Karpas-422 (cell line): Measurements from ENCODE around the gene NECTIN1. TPM values are rescaled to one million over a fixed set of nuclear protein-coding genes. Genes with fewer than 3 reads are reported as not detected.

Experiments used
- DNase-seq: peaks from one replicate; pipeline ENCODE4 v3.0.0-alpha.2; 2015
- H2AFZ ChIP-seq: fragments of 200-600 bp; sonication (generic); 2 replicates; pipeline ENCODE4 v1.6.1; 2014; ENCODE audit warnings: antibody characterized with exemption, low read length, mixed read lengths
- H3K27ac ChIP-seq: fragments of 200-600 bp; sonication (generic); 2 replicates; pipeline ENCODE4 v1.5.1; 2014; ENCODE audit warnings: mild to moderate bottlenecking, low read length, moderate library complexity
- H3K27me3 ChIP-seq: fragments of 200-600 bp; sonication (generic); 2 replicates; pipeline ENCODE4 v1.6.1; 2014; ENCODE audit warnings: low read length, mixed read lengths
- H3K36me3 ChIP-seq: fragments of 200-600 bp; sonication (generic); 2 replicates; pipeline ENCODE4 v1.6.1; 2014; ENCODE audit warnings: low read length, mixed read lengths; ENCODE audit not compliant: insufficient read depth
- H3K4me1 ChIP-seq: fragments of 200-600 bp; sonication (generic); 2 replicates; pipeline ENCODE4 v1.6.1; 2014; ENCODE audit warnings: mild to moderate bottlenecking, low read length, mixed read lengths
- H3K4me2 ChIP-seq: fragments of 200-600 bp; sonication (generic); 2 replicates; pipeline ENCODE4 v1.6.1; 2014; ENCODE audit warnings: low read length, low read depth, mild to moderate bottlenecking; ENCODE audit not compliant: poor library complexity, severe bottlenecking
- H3K4me3 ChIP-seq: fragments of 200-600 bp; sonication (generic); 2 replicates; pipeline ENCODE4 v1.5.1; 2014; ENCODE audit warnings: mild to moderate bottlenecking, antibody characterized with exemption, low read length, mixed read lengths
- H3K79me2 ChIP-seq: fragments of 200-600 bp; sonication (generic); 2 replicates; pipeline ENCODE4 v1.6.1; 2014; ENCODE audit warnings: mild to moderate bottlenecking, low read length, mixed read lengths
- H3K9ac ChIP-seq: fragments of 200-600 bp; sonication (generic); 2 replicates; pipeline ENCODE4 v1.6.0; 2014; ENCODE audit warnings: low read length
- H3K9me2 ChIP-seq: fragments of 200-600 bp; sonication (generic), shearing (Covaris generic); replicated peaks from 2 replicates; pipeline ENCODE4 v1.6.0; 2014; ENCODE audit warnings: mild to moderate bottlenecking, low read length, moderate library complexity; ENCODE audit not compliant: insufficient read depth
- H3K9me3 ChIP-seq: fragments of 300-700, 200-600 bp; sonication (generic); 2 replicates; pipeline ENCODE4 v1.6.1; 2014; ENCODE audit warnings: low read length, mixed read lengths
- H4K20me1 ChIP-seq: fragments of 200-600 bp; sonication (generic); 2 replicates; pipeline ENCODE4 v1.6.1; 2014; ENCODE audit warnings: mild to moderate bottlenecking, antibody characterized with exemption, low read length, low read depth; ENCODE audit not compliant: insufficient read depth
- total RNA-seq: library from RNA; depleted of rRNA; stranded (reverse); fragments of >200 nt; shearing (Covaris generic); gene quantifications from 2 replicates; pipeline ENCODE4 v1.2.3, GENCODE V29; 2014; ENCODE audit warnings: low replicate concordance

The NECTIN1 gene
- total RNA-seq, 1 experiment from 2014 or later, result not detected

DNA sequence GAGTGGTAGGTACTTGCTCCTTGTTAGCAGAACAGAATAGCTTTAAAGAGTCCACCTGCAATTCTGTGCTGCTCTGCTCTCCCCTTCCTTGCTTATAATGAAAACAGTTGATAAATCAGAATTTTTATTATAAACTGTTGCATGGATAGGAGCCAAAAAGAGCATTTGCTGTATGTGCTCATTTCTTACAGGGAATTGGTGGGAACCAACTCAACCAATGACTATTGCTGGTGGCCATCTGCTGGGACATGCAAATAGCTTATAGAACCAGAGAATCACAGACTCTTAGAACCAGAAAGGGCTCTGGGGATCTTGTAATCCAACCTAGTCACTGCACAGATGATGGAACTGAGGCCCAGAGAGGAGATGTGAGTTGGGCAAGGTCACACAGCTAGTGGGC, 43.1 kb upstream of the NECTIN1 start:
- Histone ChIP-seq H3K9me3 (no peaks in the 10 kb centered on the region), H3K27me3 (no peaks in the 10 kb centered on the region), H3K79me2 (no peaks in the 10 kb centered on the region), H3K4me1 (no peaks in the 10 kb centered on the region), H3K4me2 (no peak overlapping the region), H3K9me2 (no peaks in the 10 kb centered on the region), H3K4me3 (no peak overlapping the region), H3K36me3 (no peaks in the 10 kb centered on the region), H2AFZ (no peak overlapping the region), H3K9ac (no peak overlapping the region), H3K27ac (no peak overlapping the region), H4K20me1 (no peaks in the 10 kb centered on the region)
- DNase-seq, result no peak

DNA sequence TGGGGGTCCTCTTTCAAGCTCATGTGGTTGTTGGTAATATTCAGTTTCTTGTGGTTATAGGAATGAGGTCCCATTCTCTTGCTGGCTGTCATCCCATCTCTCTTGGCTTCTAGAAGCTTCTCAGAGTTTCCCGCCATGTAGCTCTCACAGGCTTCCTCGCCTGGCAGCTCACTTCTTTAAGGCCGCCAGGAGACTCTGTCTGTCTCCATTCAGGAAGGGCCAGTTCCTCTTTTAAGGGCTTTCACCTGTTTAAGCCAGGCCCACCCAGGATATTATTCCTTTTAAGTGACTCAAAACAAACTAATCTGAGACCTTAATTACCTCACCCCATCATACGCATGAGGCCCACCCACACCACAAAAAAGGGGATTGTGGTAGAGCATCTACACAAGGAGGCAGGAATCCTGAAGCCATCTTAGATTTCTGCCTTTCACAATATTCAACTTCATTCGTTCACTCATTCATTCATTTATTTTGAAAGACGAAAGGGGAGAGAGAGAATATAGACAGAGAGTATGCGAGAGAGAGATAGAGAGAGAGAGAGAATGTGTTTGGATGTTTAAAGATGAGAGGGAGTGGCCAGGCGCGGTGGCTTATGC, 42.3 kb upstream of the NECTIN1 start:
- Histone ChIP-seq H4K20me1 (no peaks in the 10 kb centered on the region), H3K27me3 (no peaks in the 10 kb centered on the region), H3K9me2 (no peaks in the 10 kb centered on the region), H3K4me1 (no peaks in the 10 kb centered on the region), H3K9ac (no peak overlapping the region), H3K36me3 (no peaks in the 10 kb centered on the region), H3K4me3 (no peak overlapping the region), H2AFZ (no peak overlapping the region), H3K4me2 (no peak overlapping the region), H3K27ac (no peak overlapping the region), H3K9me3 (no peaks in the 10 kb centered on the region), H3K79me2 (no peaks in the 10 kb centered on the region)
- no peak for DNase-seq

DNA sequence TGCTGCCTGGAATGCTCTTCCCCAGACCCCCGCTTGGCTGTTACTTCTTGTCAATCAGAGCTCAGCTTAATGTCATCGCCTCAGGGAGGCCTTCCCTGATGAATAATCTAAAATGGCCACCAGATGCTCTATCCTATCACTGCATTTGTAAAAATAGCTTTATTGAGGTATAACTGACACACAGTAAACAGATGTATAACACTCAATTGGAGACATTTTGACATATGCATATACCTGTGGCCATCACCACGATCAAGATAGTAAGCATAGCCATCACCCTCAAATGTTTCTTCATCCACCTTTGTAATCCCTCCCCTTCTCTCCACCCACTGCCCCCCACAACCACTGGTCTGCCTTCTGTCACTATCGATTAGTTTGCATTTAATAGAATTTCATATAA, 36.6 kb upstream of the NECTIN1 start:
- Histone ChIP-seq H3K4me1 (no peaks in the 10 kb centered on the region), H3K9me2 (no peaks in the 10 kb centered on the region), H3K27ac (no peak overlapping the region), H3K27me3 (no peaks in the 10 kb centered on the region), H4K20me1 (no peaks in the 10 kb centered on the region), H3K9ac (no peak overlapping the region), H3K4me2 (no peak overlapping the region), H2AFZ (no peak overlapping the region), H3K9me3 (no peaks in the 10 kb centered on the region), H3K36me3 (no peaks in the 10 kb centered on the region), H3K4me3 (no peak overlapping the region), H3K79me2 (no peaks in the 10 kb centered on the region)
- no peak for DNase-seq

DNA sequence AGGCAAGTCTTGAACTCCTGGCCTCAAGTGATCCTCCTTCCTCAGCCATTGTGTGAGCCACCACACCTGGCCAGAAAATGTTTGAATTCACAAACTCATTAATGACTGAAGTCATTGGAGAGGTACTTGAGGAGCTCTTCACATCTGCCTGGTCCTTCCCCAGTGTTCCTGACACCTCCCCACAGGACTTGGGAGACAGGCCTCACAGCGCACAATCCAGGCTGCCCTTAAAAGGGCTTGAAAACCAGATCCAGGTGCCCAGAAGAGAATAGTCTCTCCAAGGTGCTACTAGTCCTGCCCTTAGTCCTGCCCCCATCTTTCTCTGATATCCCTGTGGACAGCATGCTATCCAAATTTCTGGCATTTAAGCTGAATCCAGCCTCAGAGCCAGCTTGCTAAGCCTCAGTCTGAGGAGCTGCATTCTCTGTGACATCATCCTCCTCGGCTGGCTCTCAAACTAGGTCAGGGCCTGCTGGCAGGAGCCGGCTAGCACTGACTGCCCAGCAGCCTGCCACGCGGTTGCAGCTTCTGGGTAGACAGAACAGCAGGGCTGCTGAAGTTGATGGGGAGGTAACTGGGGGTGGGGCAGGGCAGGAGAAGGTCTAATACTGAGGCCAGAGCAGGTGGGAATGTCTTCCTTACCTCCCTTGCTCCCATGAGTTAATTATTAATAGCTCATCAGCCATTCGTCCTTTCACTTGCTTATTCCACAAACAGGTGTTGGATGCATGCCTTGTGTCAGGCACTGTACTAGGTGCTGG, 35.3 kb upstream of the NECTIN1 start:
- Histone ChIP-seq H3K9ac (no peak overlapping the region), H3K4me3 (no peak overlapping the region), H3K9me3 (no peaks in the 10 kb centered on the region), H3K27ac (no peak overlapping the region), H3K4me2 (no peak overlapping the region), H3K4me1 (no peaks in the 10 kb centered on the region), H3K9me2 (no peaks in the 10 kb centered on the region), H3K36me3 (no peaks in the 10 kb centered on the region), H2AFZ (no peak overlapping the region), H4K20me1 (no peaks in the 10 kb centered on the region), H3K27me3 (no peaks in the 10 kb centered on the region), H3K79me2 (no peaks in the 10 kb centered on the region)
- DNase-seq, result no peak

DNA sequence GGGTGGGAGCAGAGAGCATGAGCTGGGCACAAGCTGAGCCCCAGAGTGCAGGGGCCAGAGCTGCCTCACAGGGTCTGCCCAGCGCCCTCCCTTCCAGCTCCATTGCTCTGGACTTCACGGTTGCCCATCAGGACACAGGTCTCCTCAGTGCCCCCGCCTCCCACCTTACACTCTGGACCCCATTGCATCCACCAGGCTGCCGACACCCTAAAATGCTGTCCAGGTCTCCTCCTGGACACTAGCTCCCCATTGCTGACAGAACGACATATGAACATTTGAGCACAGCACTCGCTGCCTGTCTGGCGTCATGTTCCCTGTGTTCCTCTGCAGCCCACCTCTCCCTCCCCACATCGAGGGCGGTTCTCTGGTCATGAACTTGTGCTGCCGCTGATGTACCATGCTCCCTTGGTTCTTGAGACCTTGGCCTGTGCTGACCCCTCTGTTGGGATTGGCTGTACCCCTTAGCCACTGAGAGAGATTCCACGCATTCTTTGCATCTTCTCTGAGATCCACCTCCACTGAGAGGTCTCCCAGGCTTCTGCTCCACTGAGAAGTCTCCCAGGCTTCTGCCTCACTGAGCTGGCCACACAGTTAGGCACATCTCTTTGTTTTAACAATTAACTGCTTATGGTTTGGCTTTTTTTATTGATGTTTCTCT, 34.2 kb upstream of the NECTIN1 start:
- no peaks in the 10 kb centered on the region for H3K27me3 ChIP-seq
- H3K9me3 ChIP-seq, result no peaks in the 10 kb centered on the region
- no peak overlapping the region for H3K9ac ChIP-seq
- no peaks in the 10 kb centered on the region for H3K4me1 ChIP-seq
- no peaks in the 10 kb centered on the region for H3K79me2 ChIP-seq
- no peak overlapping the region for H2AFZ ChIP-seq
- H3K36me3 ChIP-seq, result no peaks in the 10 kb centered on the region
- H3K4me2 ChIP-seq, result no peak overlapping the region
- H3K9me2 ChIP-seq, result no peaks in the 10 kb centered on the region
- no peak overlapping the region for H3K27ac ChIP-seq
- H4K20me1 ChIP-seq, result no peaks in the 10 kb centered on the region
- H3K4me3 ChIP-seq, result no peak overlapping the region
- no peak for DNase-seq

DNA sequence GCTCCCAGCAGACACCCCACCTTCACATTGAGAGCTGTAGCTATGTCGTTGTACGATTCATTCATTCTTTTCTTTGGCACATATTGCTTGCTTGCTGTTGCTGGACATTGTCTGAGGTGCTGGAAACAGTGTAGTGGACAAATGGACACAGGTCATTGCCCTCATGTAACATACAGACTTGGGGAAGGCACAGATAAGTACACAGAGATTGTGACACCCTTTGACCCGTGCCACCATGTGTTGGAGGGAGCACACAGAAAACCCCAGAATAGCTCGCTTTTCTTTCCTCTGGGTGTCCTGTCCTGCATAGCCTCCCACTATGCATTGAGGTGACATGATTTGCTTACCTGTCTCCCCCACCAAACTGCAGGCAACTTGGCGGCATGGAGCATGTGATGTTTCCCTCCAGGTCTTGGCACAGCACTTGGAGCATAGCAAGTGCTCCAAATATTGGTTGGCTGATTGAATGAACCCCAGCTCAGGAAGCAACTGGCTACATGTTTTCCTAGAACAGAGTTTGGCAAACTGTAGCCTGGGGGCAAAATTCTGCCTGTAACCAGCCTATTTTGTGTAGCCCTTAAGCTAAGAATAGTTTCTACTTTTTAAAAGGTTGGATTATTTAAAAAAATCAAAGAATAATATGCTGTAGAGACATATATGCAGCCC, 30.9 kb upstream of the NECTIN1 start:
- H3K27me3 ChIP-seq, result no peaks in the 10 kb centered on the region
- no peaks in the 10 kb centered on the region for H3K36me3 ChIP-seq
- DNase-seq, result no peak
- no peaks in the 10 kb centered on the region for H3K9me3 ChIP-seq
- H2AFZ ChIP-seq, result no peak overlapping the region
- no peaks in the 10 kb centered on the region for H3K9me2 ChIP-seq
- no peaks in the 10 kb centered on the region for H3K4me1 ChIP-seq
- H3K9ac ChIP-seq, result no peak overlapping the region
- no peak overlapping the region for H3K27ac ChIP-seq
- H3K4me3 ChIP-seq, result no peak overlapping the region
- H3K4me2 ChIP-seq, result no peak overlapping the region
- no peaks in the 10 kb centered on the region for H4K20me1 ChIP-seq
- H3K79me2 ChIP-seq, result no peaks in the 10 kb centered on the region

DNA sequence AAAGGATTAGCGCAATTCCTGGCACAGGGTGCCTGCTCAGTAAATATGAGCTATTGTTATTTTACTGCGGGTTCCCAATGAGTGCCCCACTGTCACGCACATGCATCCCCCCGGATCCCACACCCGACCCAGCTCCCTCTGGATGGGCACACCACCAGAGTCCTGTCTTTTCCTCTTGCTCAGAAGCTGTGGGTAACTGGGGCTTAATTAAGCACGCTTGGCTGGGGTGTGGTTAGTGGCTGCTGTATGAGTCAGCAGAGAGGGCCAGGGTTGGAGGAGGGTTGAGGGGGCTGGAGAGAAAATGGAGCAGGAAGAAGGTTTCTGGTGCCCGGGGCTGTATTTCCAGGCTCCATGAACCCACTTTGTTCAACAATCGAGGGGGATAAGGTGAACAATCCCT, 30.3 kb upstream of the NECTIN1 start:
- H3K79me2 ChIP-seq, result no peaks in the 10 kb centered on the region
- no peak overlapping the region for H3K4me2 ChIP-seq
- no peaks in the 10 kb centered on the region for H3K36me3 ChIP-seq
- no peak overlapping the region for H3K27ac ChIP-seq
- no peak overlapping the region for H2AFZ ChIP-seq
- H3K4me1 ChIP-seq, result no peaks in the 10 kb centered on the region
- H4K20me1 ChIP-seq, result no peaks in the 10 kb centered on the region
- no peak overlapping the region for H3K4me3 ChIP-seq
- no peaks in the 10 kb centered on the region for H3K9me3 ChIP-seq
- no peak overlapping the region for H3K9ac ChIP-seq
- no peaks in the 10 kb centered on the region for H3K9me2 ChIP-seq
- no peaks in the 10 kb centered on the region for H3K27me3 ChIP-seq
- DNase-seq, result no peak

DNA sequence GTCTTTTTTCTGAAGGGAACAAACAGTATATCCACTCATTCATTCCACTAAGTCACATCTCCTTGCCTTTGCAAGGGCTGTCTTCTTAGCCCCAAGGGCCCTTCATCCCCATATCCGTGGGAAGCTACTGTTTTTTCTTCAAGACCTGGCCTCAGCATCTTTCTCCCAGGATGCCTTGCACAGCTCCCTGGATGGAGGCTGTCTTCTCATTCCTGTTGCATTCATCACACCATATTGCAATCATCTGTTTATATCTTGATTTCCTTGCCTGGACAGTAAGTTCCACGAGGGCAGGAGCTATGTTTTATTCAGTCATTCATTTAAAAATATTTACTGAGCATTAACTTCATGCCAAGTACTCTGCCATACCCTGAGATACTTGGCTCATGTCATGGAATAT, 29.3 kb upstream of the NECTIN1 start:
- no peak for DNase-seq
- Histone ChIP-seq H3K27ac (no peak overlapping the region), H3K4me1 (no peaks in the 10 kb centered on the region), H3K9me2 (no peaks in the 10 kb centered on the region), H3K4me2 (no peak overlapping the region), H3K27me3 (no peaks in the 10 kb centered on the region), H3K36me3 (no peaks in the 10 kb centered on the region), H3K4me3 (no peak overlapping the region), H3K9ac (no peak overlapping the region), H3K9me3 (no peaks in the 10 kb centered on the region), H3K79me2 (no peaks in the 10 kb centered on the region), H2AFZ (no peak overlapping the region), H4K20me1 (no peaks in the 10 kb centered on the region)
